ENCODE measurements around the gene C1orf56. TPM values are rescaled to one million over a fixed set of nuclear protein-coding genes. Genes with fewer than 3 reads are reported as not detected.

The C1orf56 gene
- total and polyA plus RNA-seq, 10 of the 15 experiments (the other 5 are each of a cell fraction or from before 2014, with no cell fraction given) = 0.22 to 15.5 (median 1.5) TPM

DNA sequence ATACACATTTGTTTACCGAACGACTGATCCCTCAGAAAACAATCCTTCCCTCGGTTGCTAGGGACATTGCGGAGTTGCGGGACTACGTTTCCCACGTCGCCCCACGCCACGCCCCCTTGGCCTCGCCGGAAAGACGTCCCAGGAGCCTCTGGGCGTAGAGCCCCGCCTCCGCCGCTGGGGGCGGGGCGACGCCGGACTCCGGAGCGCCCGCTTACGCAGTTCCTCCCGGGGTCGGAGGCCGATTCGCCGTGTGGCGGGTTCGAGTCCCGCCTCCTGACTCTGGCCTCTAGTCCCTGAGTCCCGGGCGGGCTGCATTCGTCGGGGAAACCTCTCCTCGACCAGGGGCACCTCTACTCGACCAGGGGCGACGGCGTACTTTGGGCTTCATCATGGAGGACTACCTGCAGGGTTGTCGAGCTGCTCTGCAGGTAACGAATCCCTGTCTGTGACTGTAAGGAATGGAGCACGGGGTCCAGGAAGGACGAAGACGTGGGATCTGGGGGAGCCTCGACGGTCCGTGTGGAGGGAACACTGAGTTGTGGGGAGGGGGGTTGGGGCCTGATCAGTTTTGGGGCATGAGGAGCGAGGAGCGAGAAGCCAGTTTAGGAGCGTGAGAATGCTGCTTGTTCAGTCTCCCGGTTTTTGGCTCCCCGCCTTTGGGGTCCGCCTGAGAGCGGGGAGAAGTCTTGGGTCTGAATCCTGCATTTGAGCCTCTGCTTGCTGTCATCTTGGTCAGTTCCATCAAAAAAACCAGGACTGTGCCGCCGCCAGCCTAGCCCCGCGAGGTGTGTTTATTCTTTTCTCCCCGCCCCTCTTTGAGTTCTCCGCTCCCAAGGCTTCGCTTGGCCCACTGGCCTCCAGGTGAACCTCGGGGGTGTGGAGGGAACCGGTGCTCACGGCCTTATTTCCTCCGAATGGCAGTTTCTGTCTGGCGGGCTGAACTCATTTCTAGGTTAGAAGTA is 39.0 kb upstream of the C1orf56 start, which contains the start of gene PRUNE1 (continued):
- TF ChIP-seq, protein P1, sequence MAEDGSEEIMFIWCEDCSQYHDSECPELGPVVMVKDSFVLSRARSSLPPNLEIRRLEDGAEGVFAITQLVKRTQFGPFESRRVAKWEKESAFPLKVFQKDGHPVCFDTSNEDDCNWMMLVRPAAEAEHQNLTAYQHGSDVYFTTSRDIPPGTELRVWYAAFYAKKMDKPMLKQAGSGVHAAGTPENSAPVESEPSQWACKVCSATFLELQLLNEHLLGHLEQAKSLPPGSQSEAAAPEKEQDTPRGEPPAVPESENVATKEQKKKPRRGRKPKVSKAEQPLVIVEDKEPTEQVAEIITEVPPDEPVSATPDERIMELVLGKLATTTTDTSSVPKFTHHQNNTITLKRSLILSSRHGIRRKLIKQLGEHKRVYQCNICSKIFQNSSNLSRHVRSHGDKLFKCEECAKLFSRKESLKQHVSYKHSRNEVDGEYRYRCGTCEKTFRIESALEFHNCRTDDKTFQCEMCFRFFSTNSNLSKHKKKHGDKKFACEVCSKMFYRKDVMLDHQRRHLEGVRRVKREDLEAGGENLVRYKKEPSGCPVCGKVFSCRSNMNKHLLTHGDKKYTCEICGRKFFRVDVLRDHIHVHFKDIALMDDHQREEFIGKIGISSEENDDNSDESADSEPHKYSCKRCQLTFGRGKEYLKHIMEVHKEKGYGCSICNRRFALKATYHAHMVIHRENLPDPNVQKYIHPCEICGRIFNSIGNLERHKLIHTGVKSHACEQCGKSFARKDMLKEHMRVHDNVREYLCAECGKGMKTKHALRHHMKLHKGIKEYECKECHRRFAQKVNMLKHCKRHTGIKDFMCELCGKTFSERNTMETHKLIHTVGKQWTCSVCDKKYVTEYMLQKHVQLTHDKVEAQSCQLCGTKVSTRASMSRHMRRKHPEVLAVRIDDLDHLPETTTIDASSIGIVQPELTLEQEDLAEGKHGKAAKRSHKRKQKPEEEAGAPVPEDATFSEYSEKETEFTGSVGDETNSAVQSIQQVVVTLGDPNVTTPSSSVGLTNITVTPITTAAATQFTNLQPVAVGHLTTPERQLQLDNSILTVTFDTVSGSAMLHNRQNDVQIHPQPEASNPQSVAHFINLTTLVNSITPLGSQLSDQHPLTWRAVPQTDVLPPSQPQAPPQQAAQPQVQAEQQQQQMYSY (CRISPR knock-in tag; IDR thresholded peaks at IDR 0.05) = no peak
- TF ChIP-seq USF1 (IDR thresholded peaks at IDR 0.05; ENCODE audit: borderline replicate concordance, extremely low read length, insufficient read depth, low read depth, low read length) = no peak

DNA sequence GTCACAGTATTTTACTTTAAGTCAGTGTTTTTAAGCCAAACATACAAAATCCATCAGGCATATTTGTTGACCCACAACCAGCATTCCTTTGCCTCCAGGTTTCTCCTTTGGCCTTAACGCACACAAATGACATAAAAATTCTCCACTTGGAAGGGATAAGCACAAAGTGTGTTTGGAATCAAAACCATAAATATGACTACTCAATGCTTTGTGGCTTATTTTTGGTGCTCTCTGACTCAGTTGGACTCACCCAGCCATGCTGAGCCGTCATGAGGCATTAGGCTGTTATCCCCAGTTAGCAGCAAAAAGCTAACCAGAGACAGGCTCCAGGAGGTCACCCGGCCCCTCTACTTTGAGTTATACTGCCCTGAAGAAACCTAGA is 38.4 kb upstream of the C1orf56 start:
- Histone ChIP-seq H3K9ac (ENCODE audit: control insufficient read depth, insufficient read depth, low read length) (peak overlapping the region; percentile 89), H3K36me3 (ENCODE audit: control insufficient read depth in 2 of 2, insufficient read depth in 2 of 2, low read length in 1 of 2) (no peaks in the 10 kb centered on the region), H3K27ac (ENCODE audit: control insufficient read depth, insufficient read depth) (peak overlapping the region; percentile 90; the same call in 1 of the 2 replicates), H4K20me1 (ENCODE audit: control insufficient read depth, insufficient read depth) (no peaks in the 10 kb centered on the region), H3K4me2 (ENCODE audit: control insufficient read depth, insufficient read depth) (peak overlapping the region; percentile 99), H2AFZ (ENCODE audit: control insufficient read depth, low read depth, low read length) (peak overlapping the region; percentile 98), H3K9me3 (replicated peaks; ENCODE audit: control insufficient read depth, insufficient read depth, low read length) (no peaks in the 10 kb centered on the region), H3K4me1 (ENCODE audit: control insufficient read depth, insufficient read depth, low read length) (peaks cover 7% of the 10 kb centered on the region), H3K27me3 (replicated peaks in 1 of 2; ENCODE audit: control insufficient read depth in 2 of 2, insufficient read depth in 2 of 2, low read length in 1 of 2) (no peaks in the 10 kb centered on the region), H3K79me2 (ENCODE audit: control insufficient read depth, insufficient read depth, low read length) (peaks cover 16% of the 10 kb centered on the region), H3K4me3 (peak overlapping the region; percentile 90)
- CTCF ChIA-PET = interaction anchor here (0.6 to 1.9 kb wide), 4 partner anchors 13 to 147 kb away, joined by 3 to 4 read pairs (median 4); partner anchors contain the start of gene TNFAIP8L2
- POLR2A ChIA-PET = interaction anchor here (0.5 to 1.7 kb wide), 2 partner anchors 49 to 120 kb away, joined by 3 to 5 read pairs; no protein-coding TSS in a partner anchor
- SMC1A ChIA-PET (ENCODE audit: uncharacterized antibody, unreplicated experiment) = interaction anchor here (0.6 to 1.0 kb wide), 2 partner anchors 49 to 91 kb away, joined by 3 read pairs; no protein-coding TSS in a partner anchor
- DNase-seq (ENCODE audit: low read depth, low spot score) (no peak), ATAC-seq (no peak), FAIRE-seq (no peak)
- BruUV-seq (replicated peaks) = no TSS peak
- 60% methylated on average over 3 of the region's 3 CpGs for whole genome bisulfite sequencing (ENCODE audit: insufficient coverage, insufficient replicate concordance, low lambda C conversion rate, missing lambda C conversion rate)
- in situ Hi-C loops (cut with MboI) (no loop called here), intact Hi-C loops (cut with micrococcal nuclease; ENCODE audit: unreplicated experiment) (no loop called here)
- RAD21 ChIA-PET (ENCODE audit: unreplicated experiment) = interaction anchor here (0.9 kb wide), 1 partner anchor 91 kb away, joined by 3 read pairs; no protein-coding TSS in a partner anchor
- no peak for TF ChIP-seq RELA (IDR thresholded peaks at IDR 0.05; ENCODE audit: borderline replicate concordance, partially characterized antibody)
- TF ChIP-seq, protein P2, sequence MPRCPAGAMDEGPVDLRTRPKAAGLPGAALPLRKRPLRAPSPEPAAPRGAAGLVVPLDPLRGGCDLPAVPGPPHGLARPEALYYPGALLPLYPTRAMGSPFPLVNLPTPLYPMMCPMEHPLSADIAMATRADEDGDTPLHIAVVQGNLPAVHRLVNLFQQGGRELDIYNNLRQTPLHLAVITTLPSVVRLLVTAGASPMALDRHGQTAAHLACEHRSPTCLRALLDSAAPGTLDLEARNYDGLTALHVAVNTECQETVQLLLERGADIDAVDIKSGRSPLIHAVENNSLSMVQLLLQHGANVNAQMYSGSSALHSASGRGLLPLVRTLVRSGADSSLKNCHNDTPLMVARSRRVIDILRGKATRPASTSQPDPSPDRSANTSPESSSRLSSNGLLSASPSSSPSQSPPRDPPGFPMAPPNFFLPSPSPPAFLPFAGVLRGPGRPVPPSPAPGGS (IDR thresholded peaks at IDR 0.05; ENCODE audit: borderline replicate concordance, insufficient read depth, low read depth, low read length, poor library complexity, severe bottlenecking) = peak; percentile 78

All from GM12878 (cell line).